ENCODE results near the gene PKN3.
"Not testable (repeated sequence)": the region's sequence is repeated elsewhere in the genome, so short reads cannot be mapped to it uniquely, and the experiment has no call there.

Gene PKN3

DNA sequence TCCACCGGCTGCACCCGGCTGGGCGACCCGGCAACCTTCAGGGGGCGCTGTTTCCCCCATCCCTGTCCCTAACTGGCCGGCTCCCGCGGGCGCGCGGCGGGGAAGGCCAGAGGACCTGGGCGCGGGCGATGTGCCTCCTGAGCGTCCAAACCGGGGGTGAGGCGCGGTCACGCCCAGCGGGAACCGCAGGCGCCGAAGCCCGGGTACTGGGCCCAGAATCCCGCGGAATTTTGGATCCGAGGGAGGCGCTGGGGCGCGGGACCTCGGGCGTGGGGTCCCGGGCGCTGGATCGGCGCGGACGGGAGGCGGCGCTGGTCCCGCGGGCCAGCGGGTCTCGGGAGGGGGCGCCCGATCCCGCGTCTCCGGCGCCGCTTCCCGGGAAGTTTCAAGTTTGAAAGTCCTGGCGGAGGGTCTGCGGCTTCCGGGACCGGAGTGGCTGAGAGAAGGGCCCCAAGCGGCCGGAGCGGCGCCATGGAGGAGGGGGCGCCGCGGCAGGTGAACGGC is at the start of gene PKN3:
PKN3 (plus strand) TSS at position 59 of the 504 bp plus-strand sequence; CDS start at position 472, 413 bp downstream.
- peak; percentile 78 for DNase-seq (ENCODE audit: low read depth)

DNA sequence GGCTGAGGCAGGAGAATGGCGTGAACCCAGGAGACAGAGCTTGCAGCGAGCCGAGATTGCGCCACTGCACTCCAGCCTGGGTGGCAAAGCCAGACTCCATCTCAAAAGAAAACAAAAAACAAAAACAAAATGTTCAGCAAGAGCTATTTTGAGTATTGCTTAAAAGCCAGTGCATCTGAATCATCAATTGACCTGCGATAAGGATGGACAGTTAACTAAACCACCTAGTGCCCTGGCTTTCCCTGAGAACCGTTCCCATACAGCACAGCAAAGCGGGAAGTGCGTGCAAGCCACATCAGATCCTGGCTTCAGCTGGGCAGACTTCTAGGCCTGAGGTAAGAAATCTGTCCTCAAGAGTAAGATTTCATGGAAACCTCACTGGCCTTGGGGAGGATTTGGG is 48.4 kb upstream of the PKN3 start:
- no peak for DNase-seq (ENCODE audit: low read depth)

DNA sequence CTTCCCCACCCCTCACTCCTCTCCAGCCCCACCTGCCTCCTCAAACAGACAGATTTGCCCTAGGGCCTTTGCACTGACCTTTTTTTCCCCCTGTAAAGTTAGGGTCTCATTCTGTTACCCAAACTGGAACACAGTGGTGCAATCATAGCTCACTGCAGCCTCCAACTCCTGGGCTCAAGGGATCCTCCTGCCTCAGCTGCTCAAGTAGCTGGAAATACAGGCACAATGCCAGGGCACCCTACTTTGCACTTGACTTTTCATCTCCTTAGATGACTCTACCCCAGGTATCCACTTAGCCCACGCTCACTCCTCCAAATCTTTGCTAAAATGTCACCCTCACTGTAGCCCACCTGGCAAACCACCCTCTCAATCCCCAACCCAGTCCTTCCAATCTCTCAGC is 47.8 kb upstream of the PKN3 start:
- no peak for DNase-seq (ENCODE audit: low read depth)

DNA sequence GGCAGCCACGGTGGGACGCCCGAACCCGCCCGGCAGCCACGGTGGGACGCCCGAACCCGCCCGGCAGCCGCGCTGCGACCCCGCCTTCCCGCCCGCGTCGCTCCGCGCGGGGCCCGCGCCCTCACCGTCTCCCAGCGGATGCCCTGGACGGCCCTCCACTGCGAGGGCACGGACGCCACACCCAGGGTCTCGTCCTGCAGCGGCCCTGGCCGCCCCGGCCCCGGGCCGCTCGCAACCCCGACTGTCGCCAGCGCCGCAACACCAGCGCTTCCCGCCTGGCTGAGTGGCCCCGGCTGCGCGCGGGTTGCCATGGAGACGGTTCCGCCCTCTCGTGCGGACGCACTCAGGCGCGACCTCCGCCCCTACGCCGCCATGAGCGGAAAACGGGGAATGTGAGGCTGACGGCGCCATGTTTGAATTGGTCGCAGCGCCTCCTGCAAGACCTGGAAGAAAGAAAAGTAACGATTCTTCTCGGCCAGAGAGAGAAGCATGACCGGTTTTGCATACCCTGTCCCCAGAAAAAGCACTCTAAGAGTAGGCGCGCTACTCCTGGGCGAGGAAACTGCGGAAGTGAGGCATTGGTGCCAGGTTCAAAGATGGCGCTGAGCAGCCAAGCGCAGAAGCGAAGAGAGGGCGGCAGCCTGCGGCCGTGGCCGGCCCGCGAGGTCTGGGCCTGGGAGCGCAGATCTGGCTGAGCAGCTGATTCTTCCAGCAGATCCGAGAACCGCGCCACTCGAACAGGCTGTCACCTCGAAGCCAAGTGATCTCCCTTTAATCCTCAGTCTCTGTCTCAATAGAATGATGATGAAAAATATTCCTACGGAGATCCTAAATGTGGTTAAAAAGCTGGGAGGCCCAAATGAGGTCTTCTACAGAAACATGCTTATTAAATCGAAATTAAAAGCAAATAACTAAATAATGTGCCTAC is 45.6 kb upstream of the PKN3 start, which contains the start of gene DYNC2I2:
DYNC2I2 (minus strand) TSS at position 432 of the 928 bp plus-strand sequence; CDS start at position 311, 121 bp downstream.
- DNase-seq (ENCODE audit: low read depth): peak; percentile 95

DNA sequence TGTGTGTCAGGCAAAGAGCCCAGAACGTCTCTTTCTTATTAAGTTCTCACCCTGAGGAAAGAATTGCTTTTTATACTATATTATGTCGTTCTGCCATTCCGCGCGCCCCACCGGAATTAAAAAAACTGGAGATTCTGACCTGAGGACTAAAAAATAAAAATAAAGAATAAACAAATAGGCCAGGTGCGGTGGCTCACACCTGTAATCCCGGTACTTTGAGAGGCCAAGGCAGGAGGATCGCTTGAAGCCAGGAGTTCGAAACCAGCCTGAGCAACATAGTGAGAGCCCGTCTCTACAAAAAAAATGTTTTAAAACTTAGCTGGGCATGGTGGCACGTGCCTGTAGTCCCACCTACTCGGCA is 45.0 kb upstream of the PKN3 start:
- DNase-seq (ENCODE audit: low read depth): no peak

DNA sequence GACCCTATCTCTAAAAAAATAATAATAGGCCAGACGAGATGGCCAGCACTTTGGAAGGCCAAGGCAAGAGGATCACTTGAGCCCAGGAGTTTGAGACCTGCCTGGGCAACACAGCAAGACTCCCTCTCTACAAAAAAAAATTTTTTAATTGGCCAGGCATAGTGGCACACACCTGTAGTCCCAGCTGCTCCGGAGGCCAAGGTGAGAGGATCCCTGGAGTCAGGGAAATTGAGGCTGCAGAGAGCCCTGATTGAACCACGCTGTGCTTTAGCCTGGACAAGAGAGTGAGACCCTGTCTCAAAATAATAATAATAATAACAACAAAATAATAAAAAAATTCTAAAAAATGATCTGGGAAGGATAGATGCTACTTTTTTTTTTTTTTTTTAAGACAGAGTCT is 44.5 kb upstream of the PKN3 start:
- DNase-seq (ENCODE audit: low read depth): no peak

DNA sequence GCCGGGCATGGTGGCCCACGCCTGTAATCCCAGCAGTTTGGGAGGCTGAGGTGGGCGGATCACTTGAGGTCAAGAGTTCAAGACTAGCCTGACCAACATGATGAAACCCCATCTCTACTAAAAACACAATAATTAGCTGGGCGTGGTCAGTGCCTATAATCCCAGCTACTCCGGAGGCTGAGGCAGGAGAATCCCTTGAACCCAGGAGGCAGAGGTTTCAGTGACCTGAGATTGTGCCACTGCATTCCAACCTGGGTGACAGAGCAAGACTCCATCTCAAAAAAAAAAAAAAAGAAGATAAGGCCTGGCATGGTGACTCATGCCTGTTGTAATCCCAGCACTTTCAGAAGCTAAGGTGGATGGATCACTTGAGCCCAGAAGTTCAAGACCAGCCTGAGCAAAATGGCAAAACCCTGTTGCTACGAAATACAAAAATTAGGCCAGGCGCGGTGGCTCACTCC is 35.8 kb upstream of the PKN3 start:
- not testable (repeated sequence) for DNase-seq (ENCODE audit: low read depth)

DNA sequence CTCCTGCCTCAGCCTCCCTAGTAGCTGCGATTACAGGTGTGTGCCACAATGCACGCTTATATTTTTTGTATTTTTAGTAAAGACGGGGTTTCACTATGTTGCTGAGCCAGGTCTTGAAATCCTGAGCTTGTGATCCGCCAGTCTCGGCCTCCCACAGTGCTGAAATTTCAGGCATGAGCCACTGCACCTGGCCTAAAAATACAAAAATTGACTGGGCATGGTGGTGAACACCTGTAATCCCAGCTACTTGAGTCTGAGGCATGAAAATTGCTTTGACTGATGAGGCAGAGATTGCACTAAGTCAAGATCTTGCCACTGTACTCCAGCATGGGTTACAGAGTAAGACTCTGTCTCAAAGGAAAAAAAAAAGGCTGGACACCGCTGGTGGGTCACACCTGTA is 32.5 kb upstream of the PKN3 start:
- DNase-seq (ENCODE audit: low read depth): no peak

DNA sequence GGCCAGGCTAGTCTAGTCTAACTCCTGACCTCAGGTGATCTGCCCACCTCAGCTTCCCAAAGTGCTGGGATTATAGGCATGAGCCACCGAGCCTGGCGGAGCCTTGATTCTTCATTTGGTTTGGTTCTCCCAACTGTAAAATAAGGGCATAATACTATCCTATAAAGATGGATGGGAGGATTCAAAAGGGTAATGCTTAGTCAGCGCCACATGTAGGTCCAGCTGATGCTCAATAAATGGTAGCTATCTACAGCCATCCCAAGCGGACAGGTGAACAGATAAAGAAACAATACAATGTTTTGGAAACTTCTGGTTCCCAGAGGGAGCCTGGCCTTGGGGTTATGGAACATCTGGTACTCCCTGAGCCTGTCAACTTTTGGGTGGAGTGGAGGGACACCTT is 26.9 kb upstream of the PKN3 start:
- no peak for DNase-seq (ENCODE audit: low read depth)

DNA sequence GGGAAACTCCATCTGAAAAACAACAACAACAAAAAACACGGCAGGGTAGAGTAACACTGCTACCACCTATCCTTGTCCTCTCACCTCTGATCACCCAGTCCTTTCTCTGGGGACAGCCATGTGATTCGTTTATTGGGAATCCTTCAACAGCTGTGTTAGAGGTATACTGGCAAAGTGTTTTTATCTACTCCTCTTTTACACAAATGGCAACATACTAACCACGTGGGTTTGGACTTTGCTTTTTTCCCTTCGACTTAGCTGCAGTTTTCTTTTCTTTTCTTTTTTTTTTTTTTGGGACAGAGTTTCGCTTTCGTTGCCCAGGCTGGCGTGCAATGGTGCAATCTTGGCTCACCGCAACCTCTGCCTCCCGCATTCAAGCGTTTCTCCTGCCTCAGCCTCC is 24.5 kb upstream of the PKN3 start:
- no peak for DNase-seq (ENCODE audit: low read depth)

DNA sequence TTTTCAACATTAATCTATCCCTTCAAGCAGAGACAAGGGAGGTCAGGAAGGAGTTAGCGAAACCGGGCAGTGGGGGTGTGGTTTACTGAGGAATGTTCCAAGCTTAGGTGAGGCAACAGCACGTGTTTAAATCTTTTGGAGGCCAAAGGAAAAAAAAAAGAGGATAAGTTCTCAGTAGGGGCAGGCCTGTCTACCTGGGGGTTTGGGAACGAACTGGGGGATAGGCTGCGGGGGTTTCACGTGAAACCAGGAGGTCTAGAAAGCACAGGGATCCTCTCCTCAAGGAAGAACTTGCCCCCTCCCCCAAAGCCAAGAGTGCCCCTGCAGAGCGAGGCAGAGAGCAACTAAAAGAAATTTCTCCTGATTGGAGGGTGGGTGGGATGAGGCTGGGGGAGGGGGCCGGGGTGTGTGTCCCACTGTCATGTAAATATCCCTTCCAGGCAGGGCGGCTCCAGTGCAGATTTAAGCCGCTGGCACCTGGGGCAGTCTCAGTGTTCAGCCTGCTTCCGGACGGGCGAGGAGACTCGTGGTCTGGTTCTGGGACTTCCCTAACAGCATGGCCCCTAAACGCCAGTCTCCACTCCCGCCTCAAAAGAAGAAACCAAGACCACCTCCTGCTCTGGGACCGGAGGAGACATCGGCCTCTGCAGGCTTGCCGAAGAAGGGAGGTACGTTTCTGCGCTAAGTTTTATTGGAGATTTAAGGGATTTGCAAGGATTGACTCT is 18.8 kb upstream of the PKN3 start:
- no peak for DNase-seq (ENCODE audit: low read depth)

DNA sequence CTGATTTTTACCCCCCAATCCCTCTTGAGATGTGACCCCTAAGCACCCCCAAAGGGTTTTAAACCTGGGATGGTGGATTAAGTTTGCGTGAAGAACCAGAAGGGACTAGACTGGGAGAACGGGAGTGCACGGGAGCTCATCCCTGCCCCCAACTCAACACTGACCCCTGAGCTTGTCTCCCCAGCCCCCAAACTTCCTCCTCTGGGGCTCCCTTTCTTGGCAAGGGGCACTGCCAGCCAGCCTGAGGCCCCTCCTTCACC is 18.3 kb upstream of the PKN3 start:
- DNase-seq (ENCODE audit: low read depth): no peak

DNA sequence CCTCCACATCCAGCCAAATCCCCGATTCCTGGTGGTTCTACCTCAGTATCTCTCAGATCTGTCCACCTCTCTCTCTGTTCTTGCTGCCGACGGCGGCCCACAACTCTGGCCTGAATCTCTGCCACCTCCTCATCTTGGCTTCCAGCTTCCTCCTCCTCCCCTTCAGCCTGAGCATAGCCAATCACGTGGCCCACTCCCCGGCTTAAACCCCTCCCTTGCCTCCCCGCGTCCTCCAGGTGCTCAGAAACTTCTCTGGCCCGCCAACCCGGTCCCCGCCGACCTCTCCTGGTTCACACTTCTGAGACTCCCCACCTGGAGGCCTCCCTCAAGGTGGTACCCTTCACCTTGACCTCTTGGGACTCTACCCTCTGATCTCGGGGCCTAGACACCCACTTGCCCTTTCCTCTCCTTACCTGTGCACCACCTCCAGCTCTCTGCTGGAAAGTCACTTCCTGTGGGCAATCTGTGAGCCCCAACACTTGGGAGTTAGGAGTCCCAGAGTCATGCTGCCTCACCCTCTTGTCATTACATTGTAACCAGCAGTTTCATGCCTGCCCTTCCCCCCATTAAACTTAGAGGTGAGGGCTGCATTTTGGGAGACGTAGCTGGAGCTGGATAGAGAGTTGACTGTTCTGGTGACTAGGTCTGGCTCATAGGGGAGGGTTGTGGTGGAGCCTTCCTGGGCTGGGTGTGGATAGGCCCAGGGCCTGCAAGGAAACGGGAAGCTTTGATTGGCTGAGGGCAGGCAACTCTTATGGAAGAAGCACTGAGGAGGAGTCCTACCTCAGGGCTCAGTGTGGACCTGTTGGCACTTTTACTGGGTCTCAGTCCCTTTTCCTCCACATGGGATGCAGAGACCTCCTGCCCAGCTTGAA is 17.7 kb upstream of the PKN3 start:
- peak; percentile 60 for DNase-seq (ENCODE audit: low read depth)

DNA sequence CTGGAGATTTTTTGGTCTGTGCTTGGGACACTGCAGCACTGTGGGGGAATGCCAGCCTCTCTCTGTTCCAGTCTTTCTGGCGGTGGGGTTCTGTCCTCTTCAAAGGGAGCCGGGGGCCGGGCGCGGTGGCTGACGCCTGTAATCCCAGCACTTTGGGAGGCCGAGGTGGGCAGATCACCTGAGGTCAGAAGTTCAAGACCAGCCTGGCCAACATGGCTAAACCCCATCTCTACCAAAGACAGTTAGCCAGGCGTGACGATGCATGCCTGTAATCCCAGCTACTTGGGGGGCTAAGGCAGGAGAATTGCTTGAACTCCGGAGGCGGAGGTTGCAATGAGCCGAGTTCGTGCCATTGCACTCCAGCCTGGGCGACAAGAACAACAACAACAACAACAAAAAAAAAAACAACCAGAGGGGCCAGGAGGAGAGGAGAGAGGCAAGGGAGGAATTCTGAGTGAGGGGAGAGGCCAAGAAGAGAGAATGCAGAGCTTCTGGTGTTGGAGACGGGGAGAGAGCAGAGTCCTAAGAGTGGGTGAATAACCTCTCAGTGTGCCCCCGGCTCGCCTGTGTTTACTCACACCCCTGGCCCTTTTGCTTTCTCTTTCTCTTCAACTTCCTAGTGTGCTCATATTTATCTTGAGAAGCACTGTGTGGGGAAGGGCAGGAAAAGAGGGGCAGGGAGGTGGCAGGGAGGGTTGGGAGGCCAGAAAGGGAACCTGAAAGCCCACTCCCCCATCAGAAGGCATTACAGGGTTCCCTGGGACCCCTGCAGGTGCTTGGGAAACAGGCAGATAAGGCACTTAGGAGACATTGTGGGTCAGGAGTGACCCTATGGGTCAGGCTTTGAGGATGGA is 16.4 kb upstream of the PKN3 start:
- peak; percentile 18 for DNase-seq (ENCODE audit: low read depth)

DNA sequence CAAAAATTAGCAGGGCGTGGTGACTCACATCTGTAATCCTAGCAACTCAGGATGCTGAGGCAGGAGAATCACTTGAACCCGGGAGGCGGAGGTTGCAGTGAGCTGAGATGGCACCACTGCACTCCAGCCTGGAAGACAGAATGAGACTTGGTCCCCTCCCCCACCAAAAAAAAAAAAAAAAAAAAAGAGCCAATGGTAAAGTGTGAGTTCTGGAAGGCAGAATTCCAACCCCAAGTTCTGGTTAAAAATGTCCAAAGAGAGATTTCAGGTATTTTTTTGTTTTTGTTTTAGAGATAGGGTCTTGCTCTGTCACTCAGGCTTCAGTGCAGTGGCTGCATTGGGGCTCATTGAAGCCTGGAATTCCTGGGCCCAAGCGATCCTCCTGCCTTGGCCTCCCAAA is 14.8 kb upstream of the PKN3 start:
- DNase-seq (ENCODE audit: low read depth): no peak

DNA sequence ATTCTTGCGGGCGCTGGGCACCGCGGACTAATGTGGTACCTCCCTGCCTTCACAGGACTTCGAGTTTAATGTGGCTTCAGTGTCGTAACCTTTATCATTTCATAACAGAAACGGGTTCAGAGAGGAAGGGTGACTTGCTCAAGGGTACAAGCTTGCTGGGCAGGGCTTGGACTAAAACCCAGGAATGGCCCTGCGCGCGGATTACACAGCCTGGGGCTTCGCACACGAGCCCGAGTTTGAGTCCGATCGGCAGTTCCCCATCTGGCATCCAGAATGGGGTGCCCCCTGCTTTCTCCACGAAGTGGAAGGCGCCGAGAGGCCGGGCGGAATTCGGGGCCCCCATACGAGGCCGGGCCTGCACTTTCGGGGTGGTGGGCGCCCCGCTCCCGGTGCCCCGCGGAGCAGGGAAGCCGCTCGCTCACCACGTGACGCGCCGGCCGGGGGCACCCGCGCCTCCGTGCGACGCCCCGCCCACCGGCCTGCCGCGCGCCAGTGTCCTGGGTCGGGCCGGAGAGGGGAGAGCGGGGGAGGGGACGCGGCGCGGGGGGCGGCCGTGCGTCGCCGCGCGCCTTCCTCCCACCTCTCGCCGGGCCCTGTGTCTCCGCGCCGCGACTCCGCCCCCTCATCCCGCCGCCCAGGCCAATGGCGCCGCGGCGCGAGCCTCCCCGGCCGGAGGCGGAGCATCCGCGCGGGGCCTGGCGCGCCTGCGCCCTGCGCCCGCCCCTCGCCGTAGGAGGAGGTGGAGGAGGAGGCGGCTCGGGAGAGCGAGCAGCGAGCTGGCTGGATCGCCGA is 13.6 kb upstream of the PKN3 start, which contains the start of gene SET:
SET (plus strand) TSS at position 722 of the 792 bp plus-strand sequence. CDS start 361 bp downstream, outside the sequence.
- DNase-seq (ENCODE audit: low read depth): peak; percentile 90

DNA sequence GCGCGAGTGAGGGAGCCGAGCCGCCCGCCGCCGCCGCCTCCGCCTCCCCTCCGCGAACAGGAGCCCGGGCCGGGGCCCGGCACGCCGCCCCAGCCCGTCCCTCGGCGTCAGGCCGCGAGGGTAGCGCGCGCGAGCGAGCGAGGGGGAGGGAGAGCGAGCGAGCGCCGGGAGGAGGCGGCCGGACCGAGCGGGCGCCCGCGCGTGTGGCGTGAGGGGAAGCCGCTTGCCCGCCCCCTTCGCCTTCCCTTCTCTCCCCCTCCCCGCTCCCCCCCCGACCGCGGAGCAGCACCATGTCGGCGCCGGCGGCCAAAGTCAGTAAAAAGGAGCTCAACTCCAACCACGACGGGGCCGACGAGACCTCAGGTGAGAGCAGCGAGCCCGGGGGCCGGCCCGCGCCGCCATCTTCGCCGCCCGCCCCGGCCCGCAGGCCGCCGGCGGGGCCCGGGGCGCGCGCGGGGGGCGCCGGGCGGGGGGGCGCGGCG is 13.0 kb upstream of the PKN3 start:
- DNase-seq (ENCODE audit: low read depth): no peak

DNA sequence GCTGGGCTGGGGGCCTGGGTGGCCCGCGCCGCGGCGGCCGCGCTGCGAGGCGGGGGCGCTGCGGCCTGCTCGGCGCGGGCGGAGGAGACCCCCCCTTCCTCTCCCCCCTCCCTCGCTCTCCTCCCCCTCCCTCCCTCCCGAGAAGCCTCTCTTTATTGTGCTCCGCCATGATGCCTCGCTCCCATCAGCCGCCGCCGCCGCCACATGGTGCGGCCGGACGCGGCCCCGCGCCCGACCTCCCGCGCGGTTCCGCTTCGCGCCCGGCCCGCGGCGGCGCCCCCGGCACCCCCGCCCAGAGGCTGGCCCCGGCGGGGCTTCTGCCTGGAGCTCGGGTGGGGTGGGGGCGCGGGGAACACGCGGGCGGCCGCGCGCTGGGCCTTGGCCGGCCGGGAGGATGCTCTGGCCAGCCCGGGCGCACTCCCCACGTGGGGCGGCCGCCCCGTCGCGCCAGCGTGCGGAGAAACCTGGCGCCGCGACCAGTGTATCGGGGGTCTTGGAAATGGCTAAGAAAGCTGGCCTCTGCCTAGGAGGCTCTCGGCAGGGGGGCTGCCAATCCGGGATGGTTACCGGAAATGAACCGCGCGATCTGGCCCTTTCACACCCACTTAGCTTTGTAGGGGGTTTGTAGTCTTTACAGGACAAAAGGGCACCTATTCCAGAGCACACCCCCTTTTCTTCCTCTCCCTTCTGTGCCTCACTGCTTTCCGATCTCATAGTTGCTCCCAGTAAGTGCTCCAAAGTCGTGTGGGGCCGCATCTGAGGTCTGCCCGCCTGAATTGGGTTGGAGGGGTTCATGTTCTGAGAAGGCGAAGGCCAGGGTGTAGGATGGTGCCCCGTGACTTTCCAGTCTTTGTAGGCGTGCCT is 12.3 kb upstream of the PKN3 start:
- DNase-seq (ENCODE audit: low read depth): peak; percentile 41

DNA sequence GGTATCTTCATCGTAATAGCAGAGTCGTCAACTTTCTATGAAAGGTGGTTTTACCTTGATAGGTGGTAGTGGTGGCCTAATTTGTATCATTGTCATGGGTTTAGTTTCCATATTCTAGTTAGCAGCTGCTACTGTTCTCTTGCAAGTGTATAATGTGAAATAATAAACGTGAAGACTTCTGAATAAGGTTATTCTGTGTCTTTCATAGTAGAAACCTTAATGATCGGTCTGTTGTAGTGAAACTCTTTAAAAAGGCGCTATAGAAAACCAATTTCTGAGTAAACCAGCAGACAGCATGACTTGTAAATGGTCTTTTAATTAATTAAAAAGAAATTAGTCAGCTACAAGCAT is 11.6 kb upstream of the PKN3 start:
- DNase-seq (ENCODE audit: low read depth): no peak
